OCI-LY7 (cell line): ENCODE measurements around the gene MRPS27. TPM values are rescaled to one million over a fixed set of nuclear protein-coding genes. Genes with fewer than 3 reads are reported as not detected.

Source experiments
- BruUV-seq: library from RNA; stranded (reverse); fragments of 400-500 nt; replicated peaks from 2 replicates; lab custom pipeline; 2021; lab: Mats Ljungman, UMichigan
- CTCF ChIA-PET: fragments of 300-600 bp; sonication (Branson Sonifier 250); formaldehyde crosslinking; loops from one replicate; lab custom pipeline; 2022; ENCODE audit warnings: antibody characterized with exemption; ENCODE audit not compliant: unreplicated experiment; lab: Charles Lee
- POLR2A ChIA-PET: fragments of 300-600 bp; sonication (Branson Sonifier 250); formaldehyde crosslinking; loops from one replicate; lab custom pipeline; 2022; ENCODE audit warnings: antibody characterized with exemption; lab: Charles Lee
- DNase-seq: peaks from one replicate; pipeline ENCODE4 v3.0.0-alpha.2; 2015; ENCODE audit warnings: low spot score
- H2AFZ ChIP-seq: fragments of 200-600 bp; sonication (generic), shearing (Covaris generic); 2 replicates; pipeline ENCODE4 v1.6.1; 2014; ENCODE audit warnings: mild to moderate bottlenecking, antibody characterized with exemption, low read length, moderate library complexity
- H3K27ac ChIP-seq: fragments of 200-600 bp; sonication (generic); 2 replicates; pipeline ENCODE4 v1.5.1; 2014; ENCODE audit warnings: mixed run types, low read depth, mild to moderate bottlenecking, moderate library complexity, low read length, inconsistent platforms; ENCODE audit not compliant: poor library complexity, severe bottlenecking
- H3K36me3 ChIP-seq: fragments of 200-600 bp; sonication (generic); 2 replicates; pipeline ENCODE4 v1.6.1; 2014; ENCODE audit warnings: mild to moderate bottlenecking, antibody characterized with exemption, low read length, moderate library complexity, mixed read lengths; ENCODE audit not compliant: insufficient read depth
- H3K4me1 ChIP-seq: fragments of 200-600 bp; sonication (generic); 2 replicates; pipeline ENCODE4 v1.5.1; 2014; ENCODE audit warnings: mild to moderate bottlenecking, low read length; ENCODE audit not compliant: insufficient read depth, poor library complexity, severe bottlenecking
- H3K4me2 ChIP-seq: fragments of 200-600 bp; sonication (generic); 2 replicates; pipeline ENCODE4 v1.6.1; 2014; ENCODE audit warnings: mild to moderate bottlenecking, low read length
- H3K4me3 ChIP-seq: fragments of 200-600 bp; sonication (generic); 2 replicates; pipeline ENCODE4 v1.5.1; 2014; ENCODE audit warnings: mild to moderate bottlenecking, low read depth, low read length; ENCODE audit not compliant: poor library complexity, severe bottlenecking
- H3K79me2 ChIP-seq: fragments of 200-600 bp; sonication (generic); 2 replicates; pipeline ENCODE4 v1.6.1; 2016; ENCODE audit warnings: low read depth, mild to moderate bottlenecking, low read length, moderate library complexity, mixed read lengths; ENCODE audit not compliant: insufficient read depth
- H3K9me2 ChIP-seq: fragments of 200-600 bp; sonication (generic); 2 replicates; pipeline ENCODE4 v1.6.1; 2016; ENCODE audit warnings: mild to moderate bottlenecking, low read length, mixed read lengths; ENCODE audit not compliant: insufficient read depth
- H3K9me3 ChIP-seq: fragments of 200-600 bp; sonication (generic); 2 replicates; pipeline ENCODE4 v1.6.1; 2014; ENCODE audit warnings: mild to moderate bottlenecking, mixed run types, low read length, mixed read lengths
- H4K20me1 ChIP-seq: fragments of 200-600 bp; sonication (generic); 2 replicates; pipeline ENCODE4 v1.6.1; 2014; ENCODE audit warnings: mild to moderate bottlenecking, antibody characterized with exemption, low read length, moderate library complexity, mixed read lengths; ENCODE audit not compliant: insufficient read depth
- CTCF ChIP-seq: fragments of 200-600 bp; sonication (generic); conservative IDR thresholded peaks from 2 replicates; pipeline ENCODE4 v1.5.1; 2014; ENCODE audit warnings: mild to moderate bottlenecking, antibody characterized with exemption, low read length, moderate library complexity, mixed read lengths
- EZH2phosphoT487 ChIP-seq: fragments of 200-600 bp; sonication (generic); IDR thresholded peaks from 2 replicates; pipeline ENCODE4 v1.6.1; 2018; ENCODE audit warnings: low read depth, borderline replicate concordance, mild to moderate bottlenecking, mixed run types, antibody characterized with exemption, low read length, moderate library complexity, mixed read lengths
- intact Hi-C: fragments of 100-400 bp; cut with micrococcal nuclease; formaldehyde crosslinking; loops from one replicate; pipeline ENCODE4 v1.10.0; 2022; ENCODE audit not compliant: unreplicated experiment
- total RNA-seq, 2 experiments: library from RNA; depleted of rRNA in 1 of 2; stranded (reverse); fragments of >200 nt in 1 of 2; shearing (Covaris generic) in 1 of 2; gene quantifications; 2 replicates each; pipeline ENCODE4 v1.2.3, GENCODE V29; 2014 to 2022

The MRPS27 gene
- total RNA-seq, 2 experiments from 2014 or later, result 62.6 to 70.9 TPM

- Histone ChIP-seq H3K9me3 (no peaks in the 10 kb centered on the region), H3K27ac (no peak overlapping the region), H3K9me2 (no peaks in the 10 kb centered on the region), H3K79me2 (no peaks in the 10 kb centered on the region), H3K36me3 (peaks cover 36% of the 10 kb centered on the region), H4K20me1 (no peaks in the 10 kb centered on the region), H3K4me2 (no peak overlapping the region), H3K4me1 (no peaks in the 10 kb centered on the region), H2AFZ (no peak overlapping the region), H3K4me3 (no peak overlapping the region)
- intact Hi-C loops, result no loop called here
- TF ChIP-seq CTCF, result no peak
- TF ChIP-seq EZH2phosphoT487, result no peak
- ChIA-PET CTCF (no interaction called here), POLR2A (interaction anchor here (1.4 kb wide), 1 partner anchor 94 kb away, joined by 3 read pairs; no protein-coding TSS in a partner anchor)
- DNase-seq, result no peak
- no TSS peak for BruUV-seq
Measured at GRCh38 chr5:72213482-72213881, 106.6 kb downstream of the MRPS27 start.

- Histone ChIP-seq H3K27ac (no peak overlapping the region), H3K9me3 (no peaks in the 10 kb centered on the region), H4K20me1 (no peaks in the 10 kb centered on the region), H3K4me3 (no peak overlapping the region), H2AFZ (no peak overlapping the region), H3K4me1 (no peaks in the 10 kb centered on the region), H3K79me2 (no peaks in the 10 kb centered on the region), H3K4me2 (no peak overlapping the region), H3K9me2 (no peaks in the 10 kb centered on the region), H3K36me3 (peaks cover 23% of the 10 kb centered on the region)
- ChIA-PET POLR2A (no interaction called here), CTCF (no interaction called here)
- intact Hi-C loops, result no loop called here
- BruUV-seq, result no TSS peak
- DNase-seq, result no peak
- TF ChIP-seq CTCF, result no peak
- TF ChIP-seq EZH2phosphoT487, result no peak
Measured at GRCh38 chr5:72212171-72212570, 107.9 kb downstream of the MRPS27 start.

- no peaks in the 10 kb centered on the region for H3K9me3 ChIP-seq
- H3K4me3 ChIP-seq, result no peak overlapping the region
- no TSS peak for BruUV-seq
- H3K4me2 ChIP-seq, result no peak overlapping the region
- H3K27ac ChIP-seq, result no peak overlapping the region
- no peaks in the 10 kb centered on the region for H4K20me1 ChIP-seq
- ChIA-PET CTCF (no interaction called here), POLR2A (no interaction called here)
- no peaks in the 10 kb centered on the region for H3K79me2 ChIP-seq
- DNase-seq, result no peak
- no peaks in the 10 kb centered on the region for H3K4me1 ChIP-seq
- intact Hi-C loops, result no loop called here
- no peak overlapping the region for H2AFZ ChIP-seq
- H3K9me2 ChIP-seq, result no peaks in the 10 kb centered on the region
- peaks cover 12% of the 10 kb centered on the region; the same call in 1 of the 2 replicates for H3K36me3 ChIP-seq
- TF ChIP-seq CTCF (no peak), EZH2phosphoT487 (no peak)
Measured at GRCh38 chr5:72210888-72211678, 109.0 kb downstream of the MRPS27 start.
